GM18499 (cell line): ENCODE data around the gene PUS10.

Source experiments
- ATAC-seq: cut with Tn5 transposase; IDR thresholded peaks from one replicate; pipeline ENCODE4 v1.9.1; 2021; ENCODE audit warnings: moderate number of reproducible peaks; ENCODE audit not compliant: insufficient read depth, unreplicated experiment

The PUS10 gene

DNA sequence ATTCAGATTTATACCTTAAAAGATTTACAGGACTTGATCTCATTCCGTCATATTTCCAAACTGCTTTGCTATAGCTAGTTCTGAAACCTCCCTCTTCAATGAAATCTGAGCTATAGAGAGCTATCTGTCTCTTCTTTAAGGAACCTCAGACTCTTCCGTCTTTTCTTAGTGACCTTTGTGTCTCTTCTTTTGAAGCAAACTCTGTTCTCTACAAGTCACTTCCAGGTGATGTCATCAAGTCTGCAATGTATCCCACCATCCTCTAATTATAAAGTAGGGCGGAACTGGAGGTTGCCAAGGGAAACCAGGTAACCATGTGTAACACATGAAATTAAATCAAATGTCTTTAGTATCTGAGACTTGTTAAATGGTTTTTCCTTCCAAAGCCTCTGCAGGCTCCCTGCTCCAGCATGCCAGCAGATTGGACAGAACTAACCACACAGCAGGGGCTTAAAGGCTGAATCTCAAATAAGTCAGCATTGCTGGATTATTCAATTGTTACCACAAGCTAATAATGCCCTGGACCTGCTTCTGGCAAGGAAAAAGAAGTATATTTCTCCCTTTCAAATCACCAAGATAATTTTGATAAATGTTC, 41.7 kb downstream of the PUS10 start:
- ATAC-seq = no peak

DNA sequence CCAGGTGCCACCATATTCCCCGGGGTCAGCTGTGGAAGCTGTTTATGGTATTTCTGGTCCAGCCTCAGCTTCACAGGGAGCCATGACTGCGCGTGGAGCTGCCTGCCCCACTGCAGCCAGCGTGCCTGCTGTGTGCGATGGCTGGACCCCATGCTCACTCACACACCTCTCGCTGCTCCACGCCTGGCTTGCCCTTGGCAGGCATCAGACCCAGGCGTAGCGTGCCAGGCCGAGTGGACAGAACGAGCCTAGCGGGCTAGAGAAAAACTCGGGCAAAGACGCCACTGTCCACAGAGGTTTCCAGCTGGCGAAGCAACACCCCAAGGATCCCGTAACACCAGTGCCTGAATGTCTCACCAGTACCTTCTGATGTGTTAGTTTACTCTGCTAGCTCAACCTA, 43.4 kb downstream of the PUS10 start:
- ATAC-seq = no peak

DNA sequence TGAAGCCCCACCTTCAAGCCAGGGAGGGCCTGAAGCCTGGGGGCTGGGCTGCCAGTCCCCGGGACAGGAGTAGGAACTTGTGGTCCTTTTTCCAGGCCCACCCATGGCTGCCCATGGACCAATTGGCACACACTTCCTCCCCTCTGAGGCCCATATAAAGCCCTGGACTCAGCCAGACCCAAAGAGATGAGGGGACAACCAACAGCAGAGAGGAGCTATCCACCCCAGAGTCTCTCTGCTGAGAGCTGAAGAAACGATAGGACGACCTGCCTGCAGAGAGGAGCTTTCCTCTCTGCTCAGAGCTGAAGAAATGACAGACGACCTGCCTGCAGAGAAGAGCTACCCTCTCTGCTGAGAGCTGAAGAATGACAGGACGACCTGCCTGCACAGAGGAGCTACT, 44.4 kb downstream of the PUS10 start:
- no peak for ATAC-seq

DNA sequence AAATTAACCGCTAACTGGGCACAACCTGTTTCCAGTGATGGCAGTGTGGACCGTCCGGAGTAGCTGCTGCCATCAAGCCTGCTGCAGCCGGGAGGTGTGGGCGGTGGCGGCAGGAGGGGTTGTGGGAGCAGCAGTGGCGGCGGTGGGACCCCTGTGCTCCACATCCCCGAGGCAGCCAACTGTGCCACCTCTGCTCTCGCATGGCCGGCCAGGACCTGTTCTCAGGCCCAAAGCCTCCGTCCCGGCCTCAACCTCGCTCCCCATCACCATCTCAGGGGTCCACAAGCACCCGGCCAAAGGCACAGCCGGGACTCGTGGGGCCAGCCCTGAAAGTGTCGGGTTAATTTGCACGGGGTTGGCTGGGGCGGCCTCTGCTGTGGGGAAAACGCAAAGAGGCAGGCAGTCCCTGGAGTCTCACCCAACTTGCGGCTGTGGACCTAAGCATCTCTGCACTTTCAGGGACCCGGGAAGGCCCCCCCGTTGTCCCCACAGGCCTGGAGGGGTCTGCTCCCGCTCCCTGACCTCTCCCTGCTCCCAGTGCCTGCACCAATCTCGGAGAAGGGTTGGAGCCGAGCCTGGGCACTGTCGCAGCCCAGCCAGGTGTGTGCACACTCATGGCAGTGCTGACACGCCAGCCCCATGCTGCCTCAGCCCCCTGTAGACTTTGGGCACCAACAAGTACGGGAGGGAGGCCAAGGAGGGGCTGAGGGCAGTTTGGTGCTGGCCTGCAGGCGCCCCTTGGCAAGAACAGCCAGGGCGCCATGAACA, 45.0 kb downstream of the PUS10 start:
- no peak for ATAC-seq

DNA sequence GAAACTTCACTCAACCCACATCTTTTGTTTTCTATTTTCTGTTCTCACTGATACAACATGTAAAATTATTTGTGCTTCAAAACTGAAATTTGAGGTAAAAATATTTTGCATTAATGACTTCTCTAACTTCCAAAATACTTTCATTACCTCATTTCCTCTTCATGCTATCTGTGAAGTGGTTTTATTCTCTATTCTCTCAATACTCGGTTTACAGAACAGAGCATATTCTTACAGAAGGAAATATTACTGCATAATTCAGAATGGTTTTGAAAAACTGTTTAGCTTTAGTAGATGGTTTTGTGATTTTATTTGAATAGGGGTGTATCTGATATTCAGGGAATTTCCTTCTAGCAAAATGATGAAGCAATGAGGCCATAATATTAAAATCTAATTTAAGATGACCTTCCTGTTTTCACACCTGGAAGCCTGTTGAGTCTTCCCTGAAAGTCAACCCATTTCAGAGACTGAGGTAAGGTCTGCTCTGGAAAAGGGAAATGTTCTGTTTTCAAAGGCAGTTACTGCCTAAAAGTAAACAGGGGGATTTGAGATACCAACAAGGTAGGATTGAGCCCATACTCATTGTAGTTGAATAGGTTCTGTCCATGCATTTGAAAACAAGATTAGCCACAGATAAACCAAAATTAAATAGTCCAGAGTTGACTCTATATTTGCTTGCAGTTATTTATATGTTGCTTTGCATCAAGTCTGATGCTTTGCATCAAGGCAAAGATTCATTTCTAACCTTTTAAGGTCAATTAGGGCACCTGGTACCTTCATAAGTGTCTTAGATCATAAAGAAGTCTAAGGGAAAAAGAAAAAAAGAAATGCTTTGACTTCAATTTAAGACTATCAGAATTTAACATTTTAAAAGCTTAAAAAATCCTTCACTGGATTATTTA, 51.3 kb downstream of the PUS10 start:
- peak; percentile 59 for ATAC-seq

DNA sequence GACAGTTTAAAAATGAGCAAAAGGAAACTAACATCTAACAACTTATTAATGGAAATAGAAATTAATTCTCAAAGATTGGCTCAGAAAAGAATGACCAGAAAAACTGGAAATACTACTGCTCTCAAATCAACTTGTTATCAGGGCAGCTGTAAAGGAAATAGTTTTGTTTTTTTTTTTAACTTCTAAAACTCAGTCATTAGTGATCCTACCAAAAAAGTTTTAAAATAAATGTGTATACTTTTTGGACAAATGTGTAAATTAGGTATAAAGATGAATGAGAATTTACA, 52.6 kb downstream of the PUS10 start:
- ATAC-seq = no peak

DNA sequence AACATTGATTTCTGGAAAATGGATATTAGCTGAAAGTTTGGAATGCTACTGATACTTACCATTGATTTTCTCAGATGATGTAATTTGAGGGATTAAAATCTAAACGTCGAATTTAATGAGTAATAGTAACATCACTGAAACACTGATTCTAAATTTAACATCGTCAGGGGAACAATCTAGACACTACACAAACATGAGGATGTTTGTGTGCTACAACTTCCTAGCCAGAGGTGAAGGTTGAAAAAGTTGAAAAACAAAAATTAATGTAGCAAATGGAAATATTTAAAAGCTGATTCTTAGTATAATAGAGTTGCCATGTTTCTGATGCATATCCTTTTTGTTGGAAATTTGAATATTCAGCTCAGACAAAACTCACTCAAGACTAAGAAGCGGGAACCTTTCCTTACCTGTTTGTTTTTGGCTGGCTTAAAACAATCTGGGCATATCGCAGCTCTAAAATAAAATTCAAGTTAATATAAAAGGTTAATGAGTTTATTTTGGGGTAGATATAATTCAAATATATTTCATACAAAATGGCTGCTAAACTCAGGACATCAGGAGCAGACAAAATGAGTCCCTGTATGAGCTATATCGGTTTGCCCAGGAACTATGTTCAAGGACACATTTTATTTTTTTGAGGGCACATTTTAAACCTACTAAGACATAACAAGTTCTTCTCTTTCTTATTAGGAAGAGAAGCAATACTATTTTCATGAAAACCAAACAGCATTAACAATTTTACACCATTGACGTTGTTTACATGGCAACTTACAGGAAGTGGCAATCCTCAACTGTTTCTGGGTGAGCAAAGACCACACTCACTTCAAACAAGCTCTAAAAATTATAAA, 53.2 kb downstream of the PUS10 start:
- ATAC-seq = no peak

DNA sequence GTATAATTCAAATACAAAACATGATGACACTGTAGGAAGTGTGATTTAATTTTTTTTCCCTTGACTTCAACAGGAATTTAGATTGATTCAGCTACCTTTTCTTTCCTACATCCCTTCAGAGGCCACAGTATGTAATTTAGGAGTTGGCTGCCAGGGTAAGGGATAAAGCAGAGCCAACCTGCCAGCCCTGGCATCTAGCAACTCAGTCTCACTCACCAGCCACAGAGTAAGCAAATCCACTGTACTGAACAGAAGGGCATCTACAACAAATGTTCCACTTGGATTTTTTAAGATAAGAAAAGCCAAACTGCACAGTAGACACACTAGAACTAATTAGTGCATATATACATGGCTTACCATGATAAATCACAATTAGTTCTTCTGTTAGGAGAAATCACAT, 54.9 kb downstream of the PUS10 start:
- no peak for ATAC-seq

DNA sequence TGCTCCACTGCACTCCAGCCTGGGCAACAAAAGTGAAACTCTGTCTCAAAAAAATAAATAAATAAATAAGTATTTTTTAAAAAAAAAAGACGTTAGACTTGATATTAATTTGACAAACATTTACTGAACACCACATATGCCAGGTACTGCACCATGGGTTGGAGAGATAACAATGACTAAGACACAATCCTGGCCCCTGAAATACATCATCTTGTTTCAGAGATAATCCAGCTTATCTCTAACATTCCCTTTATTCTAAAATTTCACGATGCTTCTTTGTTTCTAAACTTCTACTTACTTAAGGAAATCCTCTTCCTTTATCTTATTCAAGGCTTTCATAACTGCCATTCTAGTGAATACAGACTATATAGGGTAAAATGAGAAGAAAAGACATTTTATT, 55.5 kb downstream of the PUS10 start:
- ATAC-seq = no peak

DNA sequence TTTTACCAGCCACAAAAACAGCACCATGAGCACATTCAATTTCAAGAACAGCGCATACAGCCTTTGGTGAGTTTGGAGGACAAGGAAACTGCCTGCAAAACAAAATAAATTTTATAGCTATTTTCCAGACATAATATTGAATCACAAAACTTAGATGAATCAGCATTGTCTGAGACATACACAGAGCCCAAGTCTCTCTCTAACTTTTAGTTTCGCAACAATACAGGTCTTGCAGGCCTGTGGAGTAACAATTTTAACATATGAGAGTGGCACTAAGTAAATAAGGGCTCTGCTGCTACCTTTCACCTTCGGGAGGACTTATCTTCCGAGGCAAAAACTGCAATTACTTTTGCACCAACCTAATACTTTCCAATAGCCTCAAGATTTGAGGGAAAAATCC, 56.6 kb downstream of the PUS10 start:
- ATAC-seq = no peak

DNA sequence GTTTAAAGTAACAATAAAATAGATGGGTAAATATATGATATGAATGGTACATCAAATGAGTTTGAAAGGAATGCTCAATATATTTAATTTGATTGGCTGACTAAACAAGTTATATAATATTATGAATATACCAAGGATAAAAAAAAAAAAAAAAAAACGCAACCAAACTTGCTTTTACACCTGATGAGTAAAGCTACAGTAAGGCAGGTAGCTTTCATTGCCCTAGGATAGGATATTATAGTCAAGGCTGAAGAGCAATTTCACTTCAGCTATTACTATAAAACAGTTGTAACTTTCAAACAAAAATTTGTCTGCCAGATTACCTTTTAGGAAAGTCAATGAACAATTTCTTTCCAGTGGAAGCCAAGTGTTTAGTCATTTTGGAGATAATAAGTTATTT, 57.3 kb downstream of the PUS10 start:
- ATAC-seq = no peak

DNA sequence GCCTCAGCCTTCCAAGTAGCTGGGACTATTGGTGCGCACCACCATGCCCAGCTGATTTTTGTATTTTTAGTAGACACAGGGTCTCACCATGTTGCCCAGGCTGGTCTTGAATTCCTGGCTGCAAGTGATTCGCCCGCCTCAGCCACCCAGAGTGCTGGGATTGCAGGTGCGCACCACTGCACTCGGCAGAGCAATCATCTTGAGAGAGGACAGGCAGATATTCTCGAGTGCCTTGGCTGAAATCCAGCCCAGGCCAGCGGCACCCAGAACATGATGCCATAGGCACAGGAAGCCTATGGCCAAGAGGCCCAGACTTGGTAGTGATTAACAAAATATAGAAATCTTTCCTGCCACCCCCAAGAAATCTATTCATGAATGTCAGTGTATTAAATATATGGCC, 58.6 kb downstream of the PUS10 start:
- ATAC-seq = no peak

DNA sequence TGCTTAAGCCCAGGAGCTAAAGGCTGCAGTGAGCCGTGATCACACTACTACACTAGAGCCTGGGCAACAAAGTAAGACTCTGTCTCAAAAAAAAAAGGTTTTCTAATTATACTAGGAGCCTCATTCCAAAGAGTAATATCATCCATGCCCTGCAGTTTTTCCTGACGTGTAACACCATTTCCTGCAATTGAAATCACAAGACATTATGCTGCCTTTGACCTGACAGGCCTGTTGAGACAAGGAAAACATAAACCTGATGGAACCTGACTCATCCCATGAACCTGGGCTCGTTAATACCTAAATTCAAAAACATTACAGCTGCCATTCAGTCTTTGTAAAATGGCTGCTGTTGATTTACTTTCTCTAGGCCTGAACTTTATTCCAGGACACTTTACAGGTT, 59.3 kb downstream of the PUS10 start:
- ATAC-seq = no peak

DNA sequence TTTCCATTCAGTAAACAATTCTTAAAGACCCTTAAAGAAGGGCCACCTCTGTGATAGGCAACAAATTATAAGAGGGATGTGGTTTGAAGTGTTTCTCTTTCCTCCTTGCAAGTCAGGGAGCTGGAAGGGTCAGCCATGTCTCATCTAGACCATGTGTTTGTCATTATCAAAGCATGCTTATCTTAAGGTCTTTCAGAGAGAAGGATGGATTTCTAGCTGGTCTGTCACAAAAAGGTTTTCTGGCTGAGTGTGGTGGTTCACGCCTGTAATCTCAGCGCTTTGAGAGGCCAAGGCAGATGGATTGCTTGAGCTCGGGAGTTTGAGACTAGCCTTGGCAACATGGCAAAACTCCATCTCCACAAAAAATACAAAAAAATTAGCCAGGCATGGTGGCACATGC, 59.7 kb downstream of the PUS10 start:
- no peak for ATAC-seq

DNA sequence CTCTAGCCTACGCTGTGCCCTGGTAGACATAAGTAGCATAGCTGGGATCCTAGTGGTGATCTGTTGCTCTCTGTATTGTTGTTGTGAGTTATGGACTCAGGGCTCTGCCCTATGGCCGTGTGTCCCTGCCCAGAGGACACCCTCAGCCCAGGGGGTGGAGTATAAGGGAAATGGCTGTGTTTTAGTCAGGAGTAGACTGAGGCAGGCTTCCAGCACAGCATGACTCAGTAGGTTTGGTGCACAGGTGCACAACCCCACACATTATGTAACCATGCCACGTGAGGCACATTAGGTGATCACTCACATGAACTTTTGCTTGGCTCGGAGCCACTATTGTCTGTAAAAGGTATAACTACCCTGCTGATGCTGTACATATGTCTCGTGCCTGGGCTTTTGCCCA, 60.4 kb downstream of the PUS10 start:
- ATAC-seq = no peak

DNA sequence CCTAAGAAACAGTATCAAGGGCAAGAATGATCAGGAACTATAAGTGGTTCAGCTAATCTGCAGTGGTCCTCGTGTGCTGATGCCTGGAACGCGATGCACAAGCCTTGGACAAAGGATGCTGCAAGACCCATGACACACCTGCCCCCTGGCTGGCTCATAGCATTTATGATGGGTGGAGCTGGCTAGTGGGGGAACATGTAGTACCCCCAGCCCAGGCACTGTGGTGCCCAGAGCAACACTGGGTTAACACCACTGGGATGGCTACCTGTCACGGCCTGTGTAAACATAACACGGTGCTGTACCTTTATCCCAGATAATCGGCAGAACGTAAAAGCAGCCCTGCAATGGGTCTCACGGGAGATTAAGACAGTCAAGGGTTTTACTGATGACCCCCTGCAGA, 60.8 kb downstream of the PUS10 start:
- no peak for ATAC-seq

DNA sequence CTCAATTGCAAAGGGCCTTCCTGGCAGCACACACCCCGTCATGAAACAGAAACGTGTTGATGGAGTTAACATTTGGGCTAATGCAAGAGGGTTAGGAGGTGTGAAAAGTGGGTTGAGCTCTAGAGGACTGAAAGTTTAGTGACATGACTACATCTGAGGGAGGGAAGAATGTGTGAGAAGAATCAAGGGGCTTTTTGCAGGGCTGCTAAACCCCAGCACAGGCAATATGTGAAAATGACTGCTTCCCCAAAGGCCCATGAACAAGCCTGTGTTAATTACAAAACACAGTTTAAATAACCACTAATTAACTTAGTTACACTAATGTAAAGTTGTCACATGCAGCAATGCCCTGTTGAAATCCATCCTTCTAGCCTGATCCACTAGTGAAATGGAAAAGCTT, 63.9 kb downstream of the PUS10 start:
- ATAC-seq = no peak

DNA sequence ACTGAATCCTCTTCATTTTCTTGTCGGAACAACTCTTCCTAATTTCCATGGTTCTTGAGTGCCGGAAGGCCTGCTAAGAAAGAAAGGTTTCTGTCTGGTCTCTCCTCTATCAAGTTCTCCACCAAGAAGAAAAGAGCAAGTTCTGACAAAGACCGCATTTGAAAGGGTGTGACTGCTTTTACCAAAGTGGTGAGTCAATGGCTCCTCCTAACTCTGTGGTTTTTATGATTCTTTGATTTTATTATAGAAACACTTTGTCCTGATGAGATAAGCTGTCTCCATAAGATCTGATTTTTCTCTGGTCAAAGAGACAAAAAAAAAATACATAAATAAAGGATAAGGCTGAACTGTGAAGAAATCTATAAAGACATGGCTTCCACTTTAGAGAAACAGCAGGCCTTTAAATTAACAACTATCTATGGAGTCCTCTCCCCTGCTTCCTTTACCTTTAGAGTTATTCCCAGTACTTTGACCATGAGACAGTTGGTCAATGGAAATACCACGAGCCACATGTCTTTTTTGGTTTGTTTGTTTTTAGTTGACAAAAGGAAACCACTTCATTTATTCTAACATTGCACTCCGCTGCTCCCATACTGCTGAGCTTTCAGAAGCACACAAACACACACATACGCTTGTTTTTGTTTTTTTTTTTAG, 69.0 kb downstream of the PUS10 start:
- no peak for ATAC-seq

DNA sequence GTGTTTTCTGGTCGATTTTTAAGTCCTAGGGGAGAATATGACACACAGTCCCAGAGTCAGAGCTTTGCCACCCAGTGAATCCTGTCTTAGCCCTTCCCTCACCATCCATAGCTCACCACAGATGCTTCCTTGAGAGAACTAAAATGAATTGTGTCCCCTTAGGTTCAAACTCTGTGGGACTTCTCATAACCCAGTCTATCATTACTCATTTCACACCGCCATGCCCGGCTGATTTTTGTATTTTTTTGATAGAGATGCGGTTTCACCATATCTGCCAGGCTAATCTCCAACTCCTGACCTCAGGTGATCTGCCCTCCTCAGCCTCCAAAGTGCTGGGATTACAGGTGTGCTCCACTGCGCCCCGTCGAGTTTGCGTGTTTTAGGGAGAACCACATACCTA, 69.9 kb downstream of the PUS10 start:
- no peak for ATAC-seq

DNA sequence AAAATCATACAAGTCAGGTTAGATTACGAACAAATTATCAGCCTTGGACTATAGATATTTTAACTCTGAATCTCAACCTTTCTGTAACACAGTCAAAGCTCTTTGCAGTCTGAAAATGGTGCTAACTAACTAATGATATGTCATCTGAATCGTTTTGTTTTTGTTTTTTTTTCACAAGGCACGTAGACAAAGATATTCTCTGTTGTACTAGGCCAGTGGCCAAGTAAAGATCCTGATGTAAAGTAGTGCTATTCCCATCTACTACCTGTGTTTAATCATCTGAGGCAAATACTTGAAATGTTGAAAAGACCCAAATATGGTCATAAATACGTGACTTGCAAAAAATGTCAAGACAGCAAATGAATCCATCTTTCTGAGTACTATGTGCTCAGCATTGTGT, 71.0 kb downstream of the PUS10 start:
- no peak for ATAC-seq
